ENCODE measurements around the gene GPBP1. TPM values are rescaled to one million over a fixed set of nuclear protein-coding genes. Genes with fewer than 3 reads are reported as not detected.

Gene GPBP1
- total and polyA plus RNA-seq, 2 donors (not counting 3 experiments of a cell fraction or from before 2014, with no cell fraction given), result 11.7 to 57.4 TPM

- no TSS peak for BruUV-seq (replicated peaks)
- FAIRE-seq (no peak), DNase-seq (ENCODE audit: low read depth, low spot score) (no peak)
- Histone ChIP-seq H3K4me2 (ENCODE audit: insufficient read depth, low read length) (no peak overlapping the region), H3K9ac (replicated peaks; ENCODE audit: extremely low read depth, insufficient read depth, low read length) (no peak overlapping the region), H3K27ac (ENCODE audit: insufficient read depth, low read depth, low read length) (no peak overlapping the region), H4K20me1 (replicated peaks; ENCODE audit: control insufficient read depth, extremely low read depth, insufficient read depth, low read length) (no peaks in the 10 kb centered on the region), H3K9me1 (replicated peaks; ENCODE audit: control insufficient read depth, extremely low read depth, insufficient read depth, low read length) (no peaks in the 10 kb centered on the region), H2AFZ (ENCODE audit: low read depth, low read length) (no peak overlapping the region), H3K4me1 (ENCODE audit: control insufficient read depth, extremely low read depth, insufficient read depth, low read length) (peaks cover 5% of the 10 kb centered on the region), H3K79me2 (ENCODE audit: control insufficient read depth, insufficient read depth, low read length) (no peaks in the 10 kb centered on the region), H3K4me3 (replicated peaks in 1 of 3; ENCODE audit: insufficient read depth in 1 of 3, low read depth in 1 of 3, low read length in 3 of 3) (no peak overlapping the region), H3K27me3 (ENCODE audit: control insufficient read depth in 2 of 2, insufficient read depth in 2 of 2, low read length in 2 of 2) (no peaks in the 10 kb centered on the region), H3K36me3 (ENCODE audit: control insufficient read depth in 2 of 2, extremely low read depth in 1 of 2, insufficient read depth in 2 of 2, low read length in 2 of 2) (no peaks in the 10 kb centered on the region), H3K9me3 (replicated peaks; ENCODE audit: control insufficient read depth, insufficient read depth, low read length) (no peaks in the 10 kb centered on the region)
- dilution Hi-C loops (cut with MboI; ENCODE audit: extremely low pct_ligation_motif_present, low sequenced_read_pairs), result no loop called here
- CTCF ChIA-PET, result no interaction called here
- POLR2A ChIA-PET, result no interaction called here
- TF ChIP-seq EZH2 (IDR thresholded peaks at IDR 0.05; ENCODE audit: borderline replicate concordance, low read depth, low read length, severe bottlenecking) (no peak), POLR2A (IDR thresholded peaks at IDR 0.05; ENCODE audit: low read depth, low read length) (no peak), POLR2AphosphoS5 (IDR thresholded peaks at IDR 0.05; ENCODE audit: insufficient read depth, low read depth, low read length) (no peak), JUN (IDR thresholded peaks at IDR 0.05; ENCODE audit: borderline replicate concordance, insufficient read depth, insufficient read length, low read depth) (no peak), MYC (IDR thresholded peaks at IDR 0.05; ENCODE audit: low read depth, low read length) (no peak), FOS (IDR thresholded peaks at IDR 0.05; ENCODE audit: borderline replicate concordance, insufficient read depth, low read length) (no peak), GATA2 (IDR thresholded peaks at IDR 0.05; ENCODE audit: insufficient read depth, insufficient read length, low read depth, low read length) (no peak)
- TF ChIP-seq, protein P1, sequence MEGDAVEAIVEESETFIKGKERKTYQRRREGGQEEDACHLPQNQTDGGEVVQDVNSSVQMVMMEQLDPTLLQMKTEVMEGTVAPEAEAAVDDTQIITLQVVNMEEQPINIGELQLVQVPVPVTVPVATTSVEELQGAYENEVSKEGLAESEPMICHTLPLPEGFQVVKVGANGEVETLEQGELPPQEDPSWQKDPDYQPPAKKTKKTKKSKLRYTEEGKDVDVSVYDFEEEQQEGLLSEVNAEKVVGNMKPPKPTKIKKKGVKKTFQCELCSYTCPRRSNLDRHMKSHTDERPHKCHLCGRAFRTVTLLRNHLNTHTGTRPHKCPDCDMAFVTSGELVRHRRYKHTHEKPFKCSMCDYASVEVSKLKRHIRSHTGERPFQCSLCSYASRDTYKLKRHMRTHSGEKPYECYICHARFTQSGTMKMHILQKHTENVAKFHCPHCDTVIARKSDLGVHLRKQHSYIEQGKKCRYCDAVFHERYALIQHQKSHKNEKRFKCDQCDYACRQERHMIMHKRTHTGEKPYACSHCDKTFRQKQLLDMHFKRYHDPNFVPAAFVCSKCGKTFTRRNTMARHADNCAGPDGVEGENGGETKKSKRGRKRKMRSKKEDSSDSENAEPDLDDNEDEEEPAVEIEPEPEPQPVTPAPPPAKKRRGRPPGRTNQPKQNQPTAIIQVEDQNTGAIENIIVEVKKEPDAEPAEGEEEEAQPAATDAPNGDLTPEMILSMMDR (IDR thresholded peaks at IDR 0.05; ENCODE audit: extremely low read depth in 1 of 2, insufficient read depth in 1 of 2, low read depth in 1 of 2, low read length in 2 of 2), result no peak
- TF ChIP-seq, protein P2, sequence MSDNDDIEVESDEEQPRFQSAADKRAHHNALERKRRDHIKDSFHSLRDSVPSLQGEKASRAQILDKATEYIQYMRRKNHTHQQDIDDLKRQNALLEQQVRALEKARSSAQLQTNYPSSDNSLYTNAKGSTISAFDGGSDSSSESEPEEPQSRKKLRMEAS (IDR thresholded peaks at IDR 0.05; ENCODE audit: insufficient read depth, insufficient read length), result no peak
- intact Hi-C loops (cut with micrococcal nuclease), result no loop called here
Observed at GRCh38 chr5:57311921-57312735, 138.3 kb downstream of the GPBP1 start.
